CD4-positive, alpha-beta T cell treated with Interleukin-6 at 100 ng/mL for 8 hours (primary cell): ENCODE data around the gene PTPRU.

Experiments
- DNase-seq: peaks from one replicate; pipeline ENCODE4 v3.0.0-alpha.2; 2020; ENCODE audit warnings: mixed read lengths, low spot score

PTPRU gene

GRCh38 chr1:29267321-29268070 is 31.2 kb downstream of the PTPRU start:
- DNase-seq: no peak

GRCh38 chr1:29269382-29269781 is 33.1 kb downstream of the PTPRU start:
- DNase-seq: no peak

- no peak for DNase-seq
These were observed 34.7 kb downstream of the PTPRU start for GRCh38 chr1:29270929-29271521.

DNA sequence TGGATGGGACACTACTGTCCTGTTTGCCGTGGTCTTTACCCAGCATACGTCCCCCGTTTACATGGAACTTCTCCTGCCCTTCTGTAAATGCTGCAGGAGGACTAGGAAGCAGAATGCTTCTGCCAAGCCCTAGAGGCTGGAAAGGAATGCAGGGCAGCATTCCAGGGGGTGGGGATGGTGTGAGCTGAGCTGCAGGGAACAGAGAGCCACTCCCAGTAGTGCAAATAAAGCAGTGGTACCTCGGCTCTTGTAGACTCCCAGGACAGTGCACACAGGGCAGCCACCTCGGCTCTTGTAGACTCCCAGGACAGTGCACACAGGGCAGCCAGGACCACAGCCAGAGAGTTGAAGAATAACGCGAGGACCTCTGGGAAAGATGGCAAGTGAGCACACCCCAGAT is 35.4 kb downstream of the PTPRU start:
- no peak for DNase-seq

GRCh38 chr1:29272147-29272907 is 36.0 kb downstream of the PTPRU start:
- no peak for DNase-seq

- DNase-seq: no peak
These were observed 39.1 kb downstream of the PTPRU start for GRCh38 chr1:29275435-29275834.

DNA sequence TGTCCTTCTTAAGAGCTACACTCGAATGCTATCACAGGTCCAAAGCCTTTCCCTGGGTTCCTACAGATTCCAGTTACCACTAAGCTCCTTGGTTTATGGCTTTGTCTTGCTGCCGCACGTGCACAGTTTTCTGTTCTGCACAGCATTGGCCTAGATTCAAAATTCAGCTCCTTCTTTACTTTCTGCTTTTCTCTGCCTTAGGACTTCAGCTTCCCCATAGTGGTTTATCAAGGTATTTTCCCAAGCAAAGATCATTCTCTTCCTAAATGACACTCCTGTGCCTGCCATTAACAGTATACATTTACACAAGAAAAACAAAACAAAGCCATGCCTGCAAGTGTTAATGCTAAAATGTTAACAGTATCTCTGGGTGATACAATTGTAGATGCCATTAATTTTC is 41.8 kb downstream of the PTPRU start:
- no peak for DNase-seq

DNA sequence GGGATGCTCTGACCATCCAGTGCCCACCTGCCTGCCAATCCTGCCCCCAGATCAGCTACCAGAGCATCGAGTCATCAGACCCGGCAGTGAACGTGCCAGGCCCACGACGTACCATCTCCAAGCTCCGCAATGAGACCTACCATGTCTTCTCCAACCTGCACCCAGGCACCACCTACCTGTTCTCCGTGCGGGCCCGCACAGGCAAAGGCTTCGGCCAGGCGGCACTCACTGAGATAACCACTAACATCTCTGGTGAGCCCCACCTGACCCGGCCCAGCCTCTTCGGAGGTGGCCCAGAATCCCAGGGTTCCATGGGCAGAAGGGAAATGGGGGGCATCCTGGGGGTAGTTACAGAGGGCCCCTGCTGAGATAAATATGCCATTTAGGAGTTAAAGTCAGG is 43.1 kb downstream of the PTPRU start:
- no peak for DNase-seq

GRCh38 chr1:29279951-29280391 is 43.6 kb downstream of the PTPRU start:
- DNase-seq: no peak

DNA sequence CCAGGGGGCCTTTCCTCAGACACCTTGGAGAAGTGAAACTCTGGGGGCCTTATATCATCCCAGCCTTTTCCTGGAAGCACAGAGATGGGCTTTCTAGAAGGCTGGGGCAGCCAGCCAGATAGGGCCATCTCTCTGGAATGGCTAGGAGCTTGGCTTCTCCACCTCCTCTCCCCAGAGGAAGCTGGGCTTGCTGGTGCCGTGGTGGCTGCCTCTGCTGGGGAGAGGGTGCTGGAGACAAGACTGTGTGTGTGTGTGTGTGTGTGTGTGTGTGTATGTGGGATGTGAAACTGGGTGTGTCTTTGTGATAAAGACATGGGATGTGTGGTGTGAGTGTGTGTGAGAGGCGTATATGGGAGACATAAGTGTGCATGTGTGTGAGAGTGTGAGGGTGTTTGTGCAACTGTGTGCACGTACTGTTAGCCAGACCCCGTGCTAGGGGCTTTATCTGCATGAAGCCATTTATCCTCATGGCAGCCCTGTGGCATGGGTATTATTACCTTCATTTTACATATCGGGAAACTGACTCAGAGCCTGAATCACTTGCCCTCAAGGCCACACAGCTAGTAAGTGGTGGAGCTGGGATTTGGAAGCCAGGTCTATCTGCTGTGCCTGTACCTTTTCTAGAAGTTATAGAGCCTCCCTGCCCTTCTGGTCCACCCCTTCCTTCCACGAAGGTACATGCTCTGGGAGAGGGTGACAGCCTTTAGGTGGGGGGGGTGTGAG is 44.2 kb downstream of the PTPRU start:
- DNase-seq: no peak

DNA sequence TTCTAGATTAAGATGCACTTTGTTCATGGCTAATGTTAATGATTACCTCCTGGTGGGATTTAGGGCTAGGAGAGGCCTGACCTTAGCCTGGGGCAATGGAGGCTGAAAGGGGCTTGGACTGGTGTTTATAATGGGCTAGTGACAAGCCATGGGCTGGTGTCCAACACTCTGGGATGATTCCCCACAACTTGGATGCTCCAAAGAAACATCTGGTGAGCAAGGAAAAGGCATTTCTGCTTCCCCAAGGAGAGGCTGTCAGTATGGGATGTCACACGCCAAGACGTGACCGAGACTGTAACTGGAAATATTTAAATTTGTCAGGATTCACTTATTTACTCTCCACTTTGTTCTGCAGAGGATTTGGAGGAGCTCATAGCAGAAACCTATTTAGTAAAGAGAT is 45.2 kb downstream of the PTPRU start:
- no peak for DNase-seq

DNA sequence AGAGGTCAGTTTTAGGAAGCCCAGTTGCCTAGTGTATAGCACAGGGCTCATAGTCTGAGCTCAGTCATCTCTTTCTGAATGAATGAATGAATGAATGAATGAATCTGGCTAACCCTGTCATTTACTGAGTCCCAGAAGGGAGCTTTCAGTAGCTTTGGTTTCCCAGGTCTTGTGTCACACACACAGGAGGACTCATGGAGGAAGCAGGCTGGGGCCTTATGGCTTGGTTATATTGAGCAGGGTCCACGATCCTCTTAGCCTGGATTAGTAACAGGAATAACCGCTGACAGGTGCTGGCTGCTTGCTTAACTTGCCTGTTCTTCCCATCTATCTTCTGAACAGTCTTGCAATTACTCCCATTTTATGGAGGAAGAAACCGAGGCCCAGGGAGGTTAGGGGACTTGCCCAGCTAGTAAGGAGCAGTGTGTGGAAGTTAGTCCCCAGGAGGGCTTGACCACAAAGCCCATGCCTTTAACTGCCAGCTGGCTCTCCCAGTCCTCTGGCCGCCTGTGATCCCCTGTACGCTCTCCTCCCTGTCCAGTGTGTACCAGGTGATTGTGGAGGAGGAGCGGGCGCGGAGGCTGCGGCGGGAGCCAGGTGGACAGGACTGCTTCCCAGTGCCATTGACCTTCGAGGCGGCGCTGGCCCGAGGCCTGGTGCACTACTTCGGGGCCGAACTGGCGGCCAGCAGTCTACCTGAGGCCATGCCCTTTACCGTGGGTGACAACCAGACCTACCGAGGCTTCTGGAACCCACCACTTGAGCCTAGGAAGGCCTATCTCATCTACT is 46.0 kb downstream of the PTPRU start:
- no peak for DNase-seq

GRCh38 chr1:29282924-29283803 is 46.8 kb downstream of the PTPRU start:
- DNase-seq: no peak

DNA sequence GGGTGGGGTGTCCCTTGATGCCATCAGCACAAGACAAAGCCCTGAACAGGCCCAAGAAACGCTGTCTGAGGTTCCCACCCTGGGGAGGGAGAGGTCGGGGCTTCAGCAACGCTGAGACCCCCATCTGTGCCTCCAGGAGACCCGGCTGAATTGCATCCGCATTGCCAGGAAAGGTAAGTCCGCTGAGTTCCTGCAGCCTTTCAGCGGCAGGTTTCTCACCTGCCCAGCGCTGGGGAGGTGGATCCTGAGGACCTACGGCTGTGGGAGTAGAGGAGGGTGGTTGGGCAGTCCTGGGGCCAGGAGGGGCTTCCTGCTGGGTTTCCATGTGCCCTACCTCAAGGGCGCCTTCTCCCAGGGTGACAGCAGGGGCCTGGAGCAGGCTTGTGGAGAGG is 47.5 kb downstream of the PTPRU start:
- DNase-seq: no peak

DNA sequence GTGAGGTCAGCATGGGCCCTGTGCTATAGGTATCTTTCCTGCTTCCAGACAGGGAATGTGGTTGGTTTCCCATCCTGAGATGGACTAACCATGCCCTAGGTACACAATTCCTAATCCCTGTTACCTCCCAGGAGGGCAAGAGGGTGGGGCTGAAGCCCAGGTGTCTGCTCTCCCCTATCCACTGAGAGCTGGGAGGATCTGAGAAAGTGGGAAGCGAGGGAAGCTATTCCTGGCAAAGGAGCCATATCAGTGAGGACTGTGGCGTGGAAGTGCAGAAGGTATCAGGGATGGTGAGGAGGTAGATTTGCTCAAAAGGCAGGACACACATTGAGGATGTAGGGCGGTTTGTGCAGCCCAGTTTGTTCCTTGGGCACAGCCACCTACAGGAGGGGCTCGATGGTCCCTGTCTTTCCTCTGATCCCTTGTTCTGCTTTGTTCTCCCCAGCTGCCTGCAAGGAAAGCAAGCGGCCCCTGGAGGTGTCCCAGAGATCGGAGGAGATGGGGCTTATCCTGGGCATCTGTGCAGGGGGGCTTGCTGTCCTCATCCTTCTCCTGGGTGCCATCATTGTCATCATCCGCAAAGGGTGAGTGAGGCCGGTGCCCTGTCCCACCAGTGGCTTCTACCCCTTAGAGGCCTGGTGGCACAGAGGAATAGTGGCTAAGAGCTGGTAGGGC is 48.1 kb downstream of the PTPRU start:
- DNase-seq: no peak

GRCh38 chr1:29284961-29285560 is 48.7 kb downstream of the PTPRU start:
- no peak for DNase-seq

DNA sequence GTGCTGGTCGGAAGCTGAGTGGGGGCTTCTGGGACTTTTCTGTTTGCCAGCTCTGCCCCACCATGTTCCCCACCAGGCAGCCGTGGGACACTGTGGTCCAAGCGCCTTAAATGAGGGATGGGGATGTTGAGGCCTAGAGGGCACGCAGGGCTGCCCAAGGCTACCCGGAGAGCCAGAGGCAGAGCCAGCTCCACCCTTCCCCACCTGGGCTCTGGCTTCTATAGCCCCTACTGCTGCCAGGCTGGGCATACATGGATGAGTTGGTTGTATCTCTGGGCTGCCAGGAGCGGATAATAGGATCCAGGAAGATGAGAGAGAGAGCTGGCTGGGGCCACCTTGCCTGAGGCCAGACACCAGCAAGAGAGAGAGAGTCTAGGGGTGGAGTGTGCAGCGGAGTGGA is 49.4 kb downstream of the PTPRU start:
- DNase-seq: no peak

- no peak for DNase-seq
These were observed 50.0 kb downstream of the PTPRU start for GRCh38 chr1:29286194-29286767.

DNA sequence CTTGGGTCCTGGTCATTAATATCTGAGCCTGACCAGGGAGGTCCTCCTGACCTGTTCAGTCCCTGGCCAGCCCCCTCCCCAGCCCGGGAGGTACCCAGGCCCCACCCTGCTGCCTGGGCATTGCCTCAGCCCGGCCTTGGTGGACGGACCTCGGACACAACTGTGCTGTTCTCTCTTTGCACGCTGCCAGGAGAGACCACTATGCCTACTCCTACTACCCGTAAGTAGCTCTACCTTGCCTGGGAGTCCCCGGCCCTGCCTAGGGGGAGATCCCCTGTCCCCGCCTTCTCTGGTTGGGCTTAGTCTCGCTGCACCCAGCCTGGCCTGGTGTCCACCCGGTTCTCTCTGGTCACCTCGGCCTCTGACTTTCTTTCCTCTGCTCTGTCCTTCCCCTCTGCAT is 53.2 kb downstream of the PTPRU start:
- no peak for DNase-seq
